Activated T-helper 1 cell treated with anti-CD3 and anti-CD28 coated beads, Interleukin-12 subunit alpha, Interleukin-12 subunit beta, Interleukin-2, Interleukin-4 antibody, amounts not matched to agents 30 ng/mL and 10 ng/mL and 1 ng/mL, durations not matched to agents 14 hours and 24 hours and 36 hours (primary cell): ENCODE data around the gene IGSF21. TPM values are rescaled to one million over a fixed set of nuclear protein-coding genes. Genes with fewer than 3 reads are reported as not detected.
A peak's percentile ranks its signal among the peaks of the same experiment; 100 is the strongest.

Source experiments
- DNase-seq: peaks from one replicate; pipeline ENCODE4 v3.0.0; 2021; ENCODE audit warnings: low spot score
- H3K27ac Mint-ChIP-seq: one replicate; pipeline ENCODE4 v1.8.0; 2021; ENCODE audit warnings: mild to moderate bottlenecking, mixed read lengths
- H3K27me3 Mint-ChIP-seq: one replicate; pipeline ENCODE4 v1.8.0; 2022; ENCODE audit warnings: mild to moderate bottlenecking, moderate library complexity, mixed read lengths; ENCODE audit not compliant: insufficient read depth
- H3K36me3 Mint-ChIP-seq: one replicate; pipeline ENCODE4 v1.8.0; 2021; ENCODE audit warnings: low read depth, mixed read lengths
- H3K4me1 Mint-ChIP-seq: one replicate; pipeline ENCODE4 v1.8.0; 2021; ENCODE audit warnings: low read depth, mixed read lengths
- H3K4me3 Mint-ChIP-seq: one replicate; pipeline ENCODE4 v1.8.0; 2021; ENCODE audit warnings: mild to moderate bottlenecking, moderate library complexity, mixed read lengths
- H3K9me3 Mint-ChIP-seq: one replicate; pipeline ENCODE4 v1.8.0; 2021; ENCODE audit warnings: mixed read lengths
- intact Hi-C: fragments of 100-400 bp; cut with micrococcal nuclease; formaldehyde crosslinking; loops from one replicate; pipeline ENCODE4 v1.15.1; 2024
- total RNA-seq: library from RNA; stranded (reverse); gene quantifications from 2 replicates; pipeline ENCODE4 v1.2.3, GENCODE V29; 2022

Gene IGSF21
- total RNA-seq, 1 donor from 2014 or later = not detected

DNA sequence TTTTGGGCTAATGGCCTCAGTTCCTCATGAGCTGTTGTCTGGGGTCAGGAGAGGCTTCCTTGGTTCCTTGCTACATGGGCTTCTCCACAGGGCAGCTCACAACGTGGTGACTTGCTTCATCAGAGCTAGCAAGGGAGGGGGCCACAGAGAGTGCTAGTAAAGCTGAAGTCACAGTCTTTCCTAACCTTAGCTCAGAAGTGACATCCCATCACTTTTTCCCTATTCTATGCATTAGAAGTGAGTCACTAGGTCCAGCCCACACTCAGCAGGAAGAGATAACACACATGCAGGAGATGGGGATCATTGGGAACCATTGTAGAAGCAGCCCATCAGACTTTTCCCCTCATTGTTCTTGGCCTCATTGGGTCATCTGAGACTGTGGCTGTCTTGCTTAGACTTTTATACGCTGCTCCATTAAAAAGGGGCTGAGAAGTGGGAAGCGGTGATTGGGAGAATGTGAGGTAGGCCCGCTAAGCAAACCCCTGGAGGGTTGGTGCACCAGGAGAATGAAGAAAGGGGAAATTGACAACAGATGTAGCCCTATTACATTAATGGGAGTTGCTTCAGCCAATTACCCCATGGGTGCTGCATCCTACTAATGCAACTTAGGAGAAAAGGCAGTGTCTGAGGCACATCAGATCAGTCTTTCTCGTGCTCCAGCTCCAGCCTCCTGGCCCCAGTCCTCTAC is 22.1 kb upstream of the IGSF21 start:
- Mint-ChIP-seq H3K9me3 (no peaks in the 10 kb centered on the region), H3K4me3 (no peak overlapping the region)

DNA sequence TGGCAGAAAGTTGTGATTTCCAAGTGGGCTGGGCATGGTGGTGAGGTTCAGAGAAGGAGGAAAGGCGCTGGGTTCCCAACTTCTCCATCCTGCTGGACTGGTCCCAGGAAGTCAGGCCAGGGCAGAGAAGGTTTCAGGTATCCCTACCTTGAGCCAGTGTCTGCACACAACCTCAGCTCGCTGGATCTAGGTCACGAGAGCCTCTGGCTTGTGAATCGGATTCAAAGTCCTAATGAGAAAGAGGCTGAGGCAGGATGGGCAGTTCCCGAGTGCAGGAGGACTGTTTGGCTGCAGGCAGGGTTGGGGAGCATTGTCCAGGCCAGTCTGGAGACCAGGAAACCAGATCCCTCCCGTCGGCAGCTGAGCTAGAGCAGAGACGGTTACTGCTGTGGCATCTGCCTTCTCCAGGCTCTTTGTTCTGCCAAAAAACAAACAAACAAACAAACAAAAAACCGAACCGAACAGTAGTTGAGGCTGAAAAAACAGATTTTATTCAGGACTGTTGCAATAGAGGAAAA is 19.5 kb upstream of the IGSF21 start:
- no peak for DNase-seq
- no peaks in the 10 kb centered on the region for H3K4me1 Mint-ChIP-seq
- no peaks in the 10 kb centered on the region for H3K9me3 Mint-ChIP-seq
- H3K27ac Mint-ChIP-seq = no peak overlapping the region
- no peak overlapping the region for H3K4me3 Mint-ChIP-seq
- H3K36me3 Mint-ChIP-seq = no peaks in the 10 kb centered on the region
- intact Hi-C loops = no loop called here
- H3K27me3 Mint-ChIP-seq = peaks cover 5% of the 10 kb centered on the region

More for the DNA sequence above, 22.1 kb upstream of the IGSF21 start:
- DNase-seq = no peak
- Mint-ChIP-seq H3K27me3 (peaks cover 4% of the 10 kb centered on the region), H3K27ac (no peak overlapping the region), H3K4me1 (no peaks in the 10 kb centered on the region), H3K36me3 (no peaks in the 10 kb centered on the region)
- intact Hi-C loops = no loop called here

DNA sequence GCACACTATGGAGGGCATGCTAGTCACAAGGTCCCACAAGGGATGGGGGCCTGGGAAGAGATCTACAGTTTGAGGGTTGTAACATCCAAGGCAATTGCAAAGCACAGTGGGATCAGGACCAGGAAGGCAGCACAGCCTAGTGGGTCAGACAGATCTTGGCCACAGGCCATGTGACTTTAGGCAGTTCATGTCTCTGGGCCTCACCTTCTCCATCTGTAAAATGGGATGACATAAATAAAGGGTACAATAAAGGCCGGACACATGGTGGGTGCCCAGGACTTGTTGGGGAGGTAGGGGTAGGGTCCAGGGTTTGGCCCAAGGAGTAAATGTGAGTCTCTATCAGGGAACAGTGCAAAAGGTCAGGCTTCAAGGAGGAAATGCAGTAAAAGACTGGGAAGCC is 18.1 kb upstream of the IGSF21 start:
- Mint-ChIP-seq H3K27me3 (peaks cover 2% of the 10 kb centered on the region), H3K36me3 (no peaks in the 10 kb centered on the region), H3K4me3 (no peak overlapping the region), H3K9me3 (no peaks in the 10 kb centered on the region), H3K4me1 (no peaks in the 10 kb centered on the region), H3K27ac (no peak overlapping the region)
- DNase-seq = no peak
- intact Hi-C loops = no loop called here

DNA sequence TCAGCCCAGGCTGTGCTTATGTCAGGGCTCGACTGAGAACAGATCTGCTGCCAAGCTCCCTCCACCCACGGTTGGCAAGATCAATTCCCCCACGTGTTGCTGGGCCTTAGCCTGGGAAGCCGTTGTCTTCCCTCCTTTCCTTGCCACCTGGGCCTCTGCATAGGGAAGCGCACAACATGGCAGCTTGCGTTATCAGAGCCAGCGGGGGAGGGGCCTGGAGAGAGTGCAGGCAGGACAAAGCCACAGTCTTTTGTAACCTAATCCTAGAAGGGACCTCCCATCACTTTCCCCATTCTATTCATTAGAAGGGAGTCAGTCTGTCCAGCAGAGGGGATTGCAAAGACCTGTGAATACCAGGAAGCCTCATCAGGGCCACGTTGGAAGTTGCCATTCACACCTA is 17.0 kb upstream of the IGSF21 start:
- Mint-ChIP-seq H3K27me3 (peaks cover 2% of the 10 kb centered on the region), H3K27ac (no peak overlapping the region), H3K4me3 (no peak overlapping the region), H3K9me3 (no peaks in the 10 kb centered on the region), H3K4me1 (no peaks in the 10 kb centered on the region), H3K36me3 (no peaks in the 10 kb centered on the region)
- intact Hi-C loops = no loop called here
- no peak for DNase-seq

DNA sequence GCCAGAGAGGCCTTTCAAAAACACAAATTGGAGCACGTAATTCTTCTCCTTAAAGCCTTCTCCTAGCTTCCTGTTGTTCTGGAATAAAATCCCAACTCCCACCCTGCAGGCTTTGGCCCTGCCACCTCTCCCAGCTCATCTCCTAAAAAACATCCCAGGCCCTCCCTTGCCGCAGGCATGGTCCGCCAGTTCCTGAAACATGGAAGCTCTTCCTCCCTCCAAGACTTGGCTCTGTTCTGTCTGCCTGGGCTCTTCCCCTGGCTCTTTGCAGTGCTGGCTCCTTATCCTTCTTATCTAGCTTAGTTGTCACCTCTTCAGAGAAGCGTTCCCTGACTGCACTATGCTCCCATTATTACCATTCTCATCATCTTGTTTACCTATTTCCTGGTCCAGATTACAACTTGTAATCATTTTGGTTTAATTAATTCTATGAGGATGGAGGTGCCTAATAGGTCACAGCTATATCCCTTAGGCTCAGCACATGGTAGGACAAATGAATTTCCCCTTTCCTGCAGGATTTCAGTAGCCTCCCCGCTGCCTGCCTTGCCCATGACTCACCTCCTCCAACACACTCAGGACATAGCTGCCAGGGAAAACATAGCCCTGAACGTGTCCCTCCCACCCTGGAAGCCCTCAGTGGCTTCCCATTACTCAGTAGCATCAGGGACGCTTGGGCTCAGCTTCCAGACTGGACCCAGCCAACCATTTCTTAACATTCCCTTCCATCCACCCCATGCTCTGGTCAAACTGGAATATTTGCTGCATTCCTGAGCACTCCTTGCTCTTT is 15.7 kb upstream of the IGSF21 start:
- Mint-ChIP-seq H3K9me3 (no peaks in the 10 kb centered on the region), H3K36me3 (no peaks in the 10 kb centered on the region), H3K27me3 (peaks cover 2% of the 10 kb centered on the region), H3K27ac (no peak overlapping the region), H3K4me1 (no peaks in the 10 kb centered on the region), H3K4me3 (no peak overlapping the region)
- intact Hi-C loops = no loop called here
- DNase-seq = no peak

DNA sequence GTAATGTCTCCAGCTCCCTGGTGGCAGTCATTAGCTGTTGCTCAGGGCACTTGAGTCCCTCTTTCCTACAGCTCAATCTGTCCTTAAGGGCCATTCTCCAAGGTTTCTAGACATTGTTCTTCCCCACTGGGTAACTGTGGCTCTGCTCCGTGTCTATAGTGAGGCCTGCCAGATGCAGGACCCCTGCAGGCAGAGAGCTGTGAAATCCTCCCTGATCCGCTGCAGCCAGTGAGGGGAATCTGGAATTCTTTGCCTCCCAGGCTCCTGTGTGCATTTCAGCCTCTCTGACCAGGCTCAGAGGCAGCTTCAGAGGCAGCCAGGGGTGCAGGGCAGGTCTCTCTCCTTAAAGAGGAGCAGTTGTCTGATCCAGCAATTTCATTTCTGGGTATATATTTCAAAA is 14.4 kb upstream of the IGSF21 start:
- no peak overlapping the region for H3K27ac Mint-ChIP-seq
- intact Hi-C loops = no loop called here
- no peaks in the 10 kb centered on the region for H3K4me1 Mint-ChIP-seq
- no peak overlapping the region for H3K4me3 Mint-ChIP-seq
- no peaks in the 10 kb centered on the region for H3K9me3 Mint-ChIP-seq
- H3K27me3 Mint-ChIP-seq = peaks cover 2% of the 10 kb centered on the region
- DNase-seq = no peak
- H3K36me3 Mint-ChIP-seq = no peaks in the 10 kb centered on the region

DNA sequence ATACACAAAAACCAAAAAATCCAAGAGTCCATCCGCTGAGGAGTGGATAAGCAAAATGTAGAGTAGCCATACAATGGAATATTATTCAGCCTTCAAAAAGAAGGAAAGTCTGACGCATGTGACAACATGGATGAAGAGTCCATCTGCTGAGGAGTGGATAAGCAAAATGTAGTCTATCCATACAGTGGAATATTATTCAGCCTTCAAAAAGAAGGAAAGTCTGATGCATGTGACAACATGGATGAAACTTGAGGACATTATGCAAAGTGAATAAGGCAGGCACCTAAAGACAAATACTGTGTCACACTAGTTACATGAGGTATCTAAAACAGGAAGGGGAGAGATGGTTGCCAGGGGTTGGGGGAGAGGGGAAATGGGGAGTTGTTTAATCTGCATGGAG is 14.0 kb upstream of the IGSF21 start:
- Mint-ChIP-seq H3K4me1 (no peaks in the 10 kb centered on the region), H3K9me3 (no peaks in the 10 kb centered on the region), H3K36me3 (no peaks in the 10 kb centered on the region), H3K4me3 (no peak overlapping the region), H3K27ac (no peak overlapping the region), H3K27me3 (peaks cover 2% of the 10 kb centered on the region)
- no peak for DNase-seq
- intact Hi-C loops = no loop called here

DNA sequence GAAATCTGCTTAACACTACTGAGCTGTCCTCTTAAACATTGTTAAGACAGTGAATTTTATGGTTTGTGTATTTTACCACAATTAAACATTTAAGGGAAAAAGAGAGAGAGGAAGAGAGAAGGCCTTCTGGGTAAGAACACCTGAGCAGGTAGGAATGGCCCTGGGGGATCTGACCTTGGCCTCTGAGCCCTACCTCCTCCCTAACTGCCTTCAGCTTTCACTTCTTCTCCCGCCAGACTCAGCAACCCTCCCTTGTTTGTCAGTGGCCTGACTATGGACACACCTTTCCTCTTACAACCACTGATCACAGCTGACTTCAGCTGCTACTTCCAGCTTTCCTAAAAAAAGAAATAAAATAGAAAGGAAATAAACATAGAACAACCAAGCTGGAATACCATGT is 13.5 kb upstream of the IGSF21 start:
- H3K27me3 Mint-ChIP-seq = peaks cover 3% of the 10 kb centered on the region
- H3K36me3 Mint-ChIP-seq = no peaks in the 10 kb centered on the region
- no peak overlapping the region for H3K27ac Mint-ChIP-seq
- DNase-seq = no peak
- intact Hi-C loops = no loop called here
- H3K4me3 Mint-ChIP-seq = no peak overlapping the region
- no peaks in the 10 kb centered on the region for H3K9me3 Mint-ChIP-seq
- H3K4me1 Mint-ChIP-seq = no peaks in the 10 kb centered on the region

DNA sequence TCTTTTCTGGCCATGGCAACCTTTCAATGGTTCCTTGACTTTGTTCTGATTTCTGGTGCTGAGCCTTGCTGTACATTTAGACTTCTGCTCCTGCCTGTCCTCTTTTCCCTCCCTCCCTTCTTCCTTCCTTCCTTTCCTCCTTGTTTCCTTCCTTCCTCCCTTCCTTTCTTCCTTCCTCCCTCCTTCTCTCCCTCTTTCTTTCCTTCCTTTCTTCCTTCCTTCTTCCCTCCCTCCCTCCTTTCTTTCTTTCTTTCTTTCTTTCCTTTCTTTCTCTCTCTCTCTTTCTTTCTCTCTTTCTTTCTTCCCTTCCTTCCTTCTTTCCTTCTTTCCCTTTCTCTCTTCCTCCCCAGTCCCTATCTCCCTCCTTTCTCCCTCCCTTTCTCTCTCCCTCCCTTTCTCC is 10.4 kb upstream of the IGSF21 start:
- Mint-ChIP-seq H3K9me3 (no peaks in the 10 kb centered on the region), H3K27me3 (peaks cover 12% of the 10 kb centered on the region), H3K4me1 (no peaks in the 10 kb centered on the region), H3K4me3 (no peak overlapping the region), H3K36me3 (no peaks in the 10 kb centered on the region), H3K27ac (no peak overlapping the region)
- intact Hi-C loops = no loop called here
- no peak for DNase-seq

DNA sequence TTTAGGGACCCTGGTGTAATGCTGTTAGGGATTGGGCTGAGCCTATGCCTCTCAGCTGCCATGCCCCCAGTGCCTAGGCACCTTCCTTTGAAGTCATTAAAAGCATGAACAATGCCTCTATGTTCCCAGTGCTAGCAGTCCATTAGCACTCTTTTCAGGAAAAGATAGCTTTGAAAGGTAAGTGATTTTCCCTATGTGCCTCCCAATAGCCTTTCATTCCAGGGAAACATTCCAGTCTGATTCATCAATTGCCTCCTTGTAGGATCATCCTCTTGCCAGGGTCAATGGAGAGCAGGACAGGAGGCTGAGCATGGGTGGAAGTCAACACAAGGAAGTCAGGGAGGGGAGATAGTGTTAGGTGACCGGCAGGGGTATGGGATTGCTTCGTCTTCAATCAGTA is 8.6 kb upstream of the IGSF21 start:
- H3K27ac Mint-ChIP-seq = no peak overlapping the region

DNA sequence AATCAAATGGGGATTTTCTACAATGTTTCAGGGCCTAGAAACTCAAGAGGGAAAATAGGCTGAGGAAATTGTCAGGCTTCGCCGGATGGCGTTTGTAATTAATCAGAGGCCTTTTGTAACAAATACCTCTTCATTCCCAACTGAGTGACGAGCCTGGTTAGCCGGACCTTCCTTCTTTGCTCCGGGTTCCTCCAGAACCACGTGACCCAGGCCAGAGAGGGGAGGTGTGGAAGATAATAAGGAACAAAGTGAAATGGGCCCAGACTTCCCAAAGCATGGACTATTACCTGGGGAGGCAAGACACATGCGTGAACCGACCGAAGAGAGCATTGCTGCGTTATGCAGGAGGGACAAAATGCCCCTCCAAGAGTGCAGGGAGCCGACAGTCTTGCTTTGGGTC is 7.5 kb upstream of the IGSF21 start:
- no peaks in the 10 kb centered on the region for H3K4me1 Mint-ChIP-seq
- H3K36me3 Mint-ChIP-seq = no peaks in the 10 kb centered on the region
- H3K4me3 Mint-ChIP-seq = no peak overlapping the region
- H3K27ac Mint-ChIP-seq = no peak overlapping the region
- no peaks in the 10 kb centered on the region for H3K9me3 Mint-ChIP-seq
- H3K27me3 Mint-ChIP-seq = peaks cover 17% of the 10 kb centered on the region
- intact Hi-C loops = loop anchor here (2.0 to 10.0 kb wide), 3 partner anchors 115 to 545 kb away; no protein-coding TSS in a partner anchor
- DNase-seq = no peak

More for the DNA sequence above, 8.6 kb upstream of the IGSF21 start:
- H3K4me3 Mint-ChIP-seq = no peak overlapping the region
- intact Hi-C loops = no loop called here
- H3K9me3 Mint-ChIP-seq = no peaks in the 10 kb centered on the region
- DNase-seq = no peak
- H3K4me1 Mint-ChIP-seq = no peaks in the 10 kb centered on the region
- H3K36me3 Mint-ChIP-seq = no peaks in the 10 kb centered on the region
- H3K27me3 Mint-ChIP-seq = peaks cover 17% of the 10 kb centered on the region

DNA sequence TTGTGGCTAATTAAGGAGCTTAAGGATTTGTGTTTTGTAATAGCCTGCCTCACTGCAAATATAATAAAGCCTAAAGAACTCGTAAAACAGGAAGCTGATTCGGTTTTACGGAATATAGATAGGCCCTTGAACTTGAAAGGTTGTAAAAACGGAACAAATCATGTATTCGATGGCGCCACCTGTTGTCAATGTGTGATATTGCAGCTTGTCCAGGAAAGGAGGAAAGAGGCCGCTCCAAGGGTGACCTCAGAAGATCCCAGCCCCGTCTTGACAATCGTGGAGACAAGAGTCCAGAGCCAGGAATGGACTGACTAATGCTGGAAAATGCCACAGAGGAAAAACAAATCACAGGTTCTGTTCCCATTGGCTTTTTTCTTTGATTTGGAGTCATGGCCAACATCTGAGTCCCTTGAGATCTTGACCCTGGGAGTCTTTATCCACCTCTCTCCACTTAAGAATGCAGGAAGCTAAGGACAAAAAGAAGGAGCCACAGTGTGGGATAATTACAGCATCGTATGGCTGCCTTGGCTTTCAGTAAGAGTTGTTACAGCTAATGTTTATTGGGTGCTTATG is 7.0 kb upstream of the IGSF21 start:
- H3K36me3 Mint-ChIP-seq = no peaks in the 10 kb centered on the region
- no peak overlapping the region for H3K27ac Mint-ChIP-seq
- H3K27me3 Mint-ChIP-seq = peaks cover 18% of the 10 kb centered on the region
- no peaks in the 10 kb centered on the region for H3K9me3 Mint-ChIP-seq
- intact Hi-C loops = loop anchor here (2.0 to 10.0 kb wide), 3 partner anchors 116 to 544 kb away; no protein-coding TSS in a partner anchor
- peak; percentile 3 for DNase-seq
- H3K4me3 Mint-ChIP-seq = no peak overlapping the region
- H3K4me1 Mint-ChIP-seq = no peaks in the 10 kb centered on the region

DNA sequence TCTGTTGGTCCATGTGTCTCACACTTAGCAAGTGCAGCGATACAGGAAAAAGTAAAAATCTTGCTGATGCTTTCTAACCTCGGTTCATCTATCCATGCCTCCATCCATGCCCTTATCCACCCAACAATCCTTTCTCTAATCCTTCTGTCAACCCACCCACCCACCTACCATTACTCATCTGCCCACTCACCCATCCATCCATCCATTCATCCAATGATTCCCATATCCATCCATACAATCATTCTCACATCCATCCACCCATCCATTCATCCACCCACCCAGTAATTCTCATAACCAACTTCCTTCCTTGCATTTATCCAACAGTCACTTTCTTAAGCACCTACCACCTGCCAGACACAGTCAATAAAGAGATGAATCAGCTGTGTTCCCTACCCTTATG is 6.1 kb upstream of the IGSF21 start:
- Mint-ChIP-seq H3K27me3 (peaks cover 25% of the 10 kb centered on the region), H3K4me1 (no peaks in the 10 kb centered on the region), H3K27ac (no peak overlapping the region), H3K4me3 (no peak overlapping the region), H3K36me3 (no peaks in the 10 kb centered on the region), H3K9me3 (no peaks in the 10 kb centered on the region)
- no peak for DNase-seq
- intact Hi-C loops = loop anchor here (2.0 to 10.0 kb wide), 3 partner anchors 117 to 543 kb away; no protein-coding TSS in a partner anchor
